HEK293 (cell line): Measurements from ENCODE around the gene ZNF518B.

Experiments
- CTCF ChIA-PET: fragments of 350-600 bp; formaldehyde crosslinking; extraction: SDS; loops from one replicate; lab custom pipeline; 2021; ENCODE audit warnings: antibody characterized with exemption; lab: Yijun Ruan, JAX
- POLR2A ChIA-PET: fragments of 300-600 bp; formaldehyde crosslinking; extraction: SDS; loops from one replicate; lab custom pipeline; 2020; ENCODE audit warnings: antibody characterized with exemption, inconsistent platforms; lab: Yijun Ruan, JAX
- H3K27ac ChIP-seq: fragments of 200-500 bp; sonication (Bioruptor generic); 2 replicates; pipeline ENCODE4 v1.5.1; 2014; ENCODE audit warnings: low read depth, low read length, control low read depth, inconsistent platforms; ENCODE audit errors: extremely low read depth
- H3K36me3 ChIP-seq, 2 experiments: fragments of 200-500 bp in 1 of 2; sonication (Bioruptor generic) in 1 of 2; 1 replicate in 1 of 2; 2 replicates in 1 of 2; pipeline ENCODE4 v1.5.1; 2014 to 2017; ENCODE audit warnings: inconsistent platforms in 2 of 2, low read length in 2 of 2; ENCODE audit not compliant: control insufficient read depth in 2 of 2, insufficient read depth in 1 of 2
- H3K4me1 ChIP-seq: fragments of 200-500 bp; sonication (Bioruptor generic); 2 replicates; pipeline ENCODE4 v1.5.1; 2014; ENCODE audit warnings: mild to moderate bottlenecking, low read length, inconsistent platforms; ENCODE audit not compliant: control insufficient read depth, insufficient read depth
- H3K4me3 ChIP-seq: 2 replicates; pipeline ENCODE4 v1.5.1; 2011; ENCODE audit warnings: low read depth, mild to moderate bottlenecking, control low read depth, low read length, moderate library complexity
- H3K9me3 ChIP-seq: fragments of 200-500 bp; sonication (Bioruptor generic); 2 replicates; pipeline ENCODE4 v1.5.1; 2014; ENCODE audit warnings: low read depth, low read length, inconsistent platforms; ENCODE audit not compliant: control insufficient read depth, insufficient read depth
- HOXC10 ChIP-seq: sonication (generic); formaldehyde crosslinking; IDR thresholded peaks from 2 replicates; pipeline ENCODE4 v1.8.1; 2023; ENCODE audit warnings: mild to moderate bottlenecking, missing genetic modification reagents
- OSR2 ChIP-seq: fragments of 450-650 bp; formaldehyde crosslinking; IDR thresholded peaks from 2 replicates; pipeline ENCODE4 v1.5.1; 2016; ENCODE audit warnings: missing biosample characterization, missing genetic modification characterization
- ZNF138 ChIP-seq: fragments of 450-650 bp; formaldehyde crosslinking; IDR thresholded peaks from 2 replicates; pipeline ENCODE4 v1.5.1; 2016; ENCODE audit warnings: missing biosample characterization, missing genetic modification characterization, borderline replicate concordance
- ZNF184 ChIP-seq: fragments of 450-650 bp; IDR thresholded peaks from 2 replicates; pipeline ENCODE4 v1.5.1; 2018; ENCODE audit warnings: missing biosample characterization, mild to moderate bottlenecking, missing genetic modification characterization
- ZNF24 ChIP-seq: fragments of 450-650 bp; formaldehyde crosslinking; IDR thresholded peaks from 2 replicates; pipeline ENCODE4 v1.5.1; 2016; ENCODE audit warnings: missing biosample characterization, missing genetic modification characterization
- ZNF302 ChIP-seq: fragments of 450-650 bp; formaldehyde crosslinking; IDR thresholded peaks from 2 replicates; pipeline ENCODE4 v1.5.1; 2016; ENCODE audit warnings: missing biosample characterization, missing genetic modification characterization, low read depth
- ZNF404 ChIP-seq: fragments of 450-650 bp; formaldehyde crosslinking; IDR thresholded peaks from 2 replicates; pipeline ENCODE4 v1.5.1; 2017; ENCODE audit warnings: missing biosample characterization, missing genetic modification characterization
- ZNF558 ChIP-seq: fragments of 450-650 bp; formaldehyde crosslinking; IDR thresholded peaks from 2 replicates; pipeline ENCODE4 v1.5.1; 2016; ENCODE audit warnings: missing biosample characterization, missing genetic modification characterization
- ZNF76 ChIP-seq: fragments of 450-650 bp; formaldehyde crosslinking; IDR thresholded peaks from 2 replicates; pipeline ENCODE4; 2016; ENCODE audit warnings: low read depth, missing biosample characterization, missing genetic modification characterization, borderline replicate concordance
- ZNF830 ChIP-seq: fragments of 450-650 bp; IDR thresholded peaks from 2 replicates; pipeline ENCODE4 v1.5.0; 2018; ENCODE audit warnings: missing biosample characterization, missing genetic modification characterization, low read depth, mild to moderate bottlenecking, moderate library complexity
- TF ChIP-seq, protein P1 (sequence below): fragments of 450-650 bp; formaldehyde crosslinking; IDR thresholded peaks from 2 replicates; pipeline ENCODE4 v1.5.1; 2016; ENCODE audit warnings: missing biosample characterization, missing genetic modification characterization
- TF ChIP-seq, protein P2 (sequence below): fragments of 450-650 bp; formaldehyde crosslinking; IDR thresholded peaks from 2 replicates; pipeline ENCODE4 v1.5.1; 2016; ENCODE audit warnings: missing biosample characterization, missing genetic modification characterization
- TF ChIP-seq, protein P3 (sequence below): fragments of 450-650 bp; formaldehyde crosslinking; IDR thresholded peaks from 2 replicates; pipeline ENCODE4 v1.5.1; 2016; ENCODE audit warnings: missing biosample characterization, missing genetic modification characterization, borderline replicate concordance
- TF ChIP-seq, protein P4 (sequence below): fragments of 450-650 bp; formaldehyde crosslinking; IDR thresholded peaks from 2 replicates; pipeline ENCODE4 v1.5.1; 2016; ENCODE audit warnings: missing biosample characterization, missing genetic modification characterization
- TF ChIP-seq, protein P5 (sequence below): fragments of 450-650 bp; formaldehyde crosslinking; IDR thresholded peaks from 2 replicates; pipeline ENCODE4; 2016; ENCODE audit warnings: missing biosample characterization, missing genetic modification characterization

ZNF518B gene

DNA sequence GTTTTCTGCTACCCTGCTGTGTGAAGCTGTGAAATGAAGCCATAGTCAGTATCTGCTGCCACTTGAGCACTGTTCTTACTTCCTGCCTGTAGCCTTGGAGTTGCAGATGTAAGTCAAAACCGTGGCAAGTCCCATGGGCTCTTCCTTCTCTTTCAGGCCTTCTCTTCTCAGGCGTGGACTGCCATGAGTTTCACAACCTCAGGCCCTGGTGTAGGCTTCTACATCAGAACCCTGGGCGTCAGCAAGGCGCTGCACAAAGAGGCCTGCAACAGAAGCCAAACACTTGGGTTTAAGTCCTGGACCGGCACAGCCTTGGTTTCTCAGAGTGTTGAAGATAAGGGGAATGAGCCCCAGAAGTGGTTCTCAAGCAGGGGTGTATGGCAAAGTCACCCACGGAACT is 2.5 kb downstream of the ZNF518B start:
- peaks cover 0 to 58% of the 10 kb centered on the region in 2 experiments; a peak in 1 of 3 replicates for H3K36me3 ChIP-seq
- H3K9me3 ChIP-seq = no peaks in the 10 kb centered on the region
- no peaks in the 10 kb centered on the region for H3K4me1 ChIP-seq
- no peak overlapping the region for H3K4me3 ChIP-seq
- H3K27ac ChIP-seq = no peak overlapping the region
- TF ChIP-seq, protein P1, sequence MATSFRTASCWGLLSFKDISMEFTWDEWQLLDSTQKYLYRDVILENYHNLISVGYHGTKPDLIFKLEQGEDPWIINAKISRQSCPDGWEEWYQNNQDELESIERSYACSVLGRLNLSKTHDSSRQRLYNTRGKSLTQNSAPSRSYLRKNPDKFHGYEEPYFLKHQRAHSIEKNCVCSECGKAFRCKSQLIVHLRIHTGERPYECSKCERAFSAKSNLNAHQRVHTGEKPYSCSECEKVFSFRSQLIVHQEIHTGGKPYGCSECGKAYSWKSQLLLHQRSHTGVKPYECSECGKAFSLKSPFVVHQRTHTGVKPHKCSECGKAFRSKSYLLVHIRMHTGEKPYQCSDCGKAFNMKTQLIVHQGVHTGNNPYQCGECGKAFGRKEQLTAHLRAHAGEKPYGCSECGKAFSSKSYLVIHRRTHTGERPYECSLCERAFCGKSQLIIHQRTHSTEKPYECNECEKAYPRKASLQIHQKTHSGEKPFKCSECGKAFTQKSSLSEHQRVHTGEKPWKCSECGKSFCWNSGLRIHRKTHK (tag by site-specific recombination) = no peak
- no peak for TF ChIP-seq HOXC10 (CRISPR knock-in tag)
- TF ChIP-seq ZNF404 (tag by site-specific recombination) = no peak
- TF ChIP-seq ZNF138 (tag by site-specific recombination) = no peak
- TF ChIP-seq ZNF24 = no peak
- TF ChIP-seq, protein P2, sequence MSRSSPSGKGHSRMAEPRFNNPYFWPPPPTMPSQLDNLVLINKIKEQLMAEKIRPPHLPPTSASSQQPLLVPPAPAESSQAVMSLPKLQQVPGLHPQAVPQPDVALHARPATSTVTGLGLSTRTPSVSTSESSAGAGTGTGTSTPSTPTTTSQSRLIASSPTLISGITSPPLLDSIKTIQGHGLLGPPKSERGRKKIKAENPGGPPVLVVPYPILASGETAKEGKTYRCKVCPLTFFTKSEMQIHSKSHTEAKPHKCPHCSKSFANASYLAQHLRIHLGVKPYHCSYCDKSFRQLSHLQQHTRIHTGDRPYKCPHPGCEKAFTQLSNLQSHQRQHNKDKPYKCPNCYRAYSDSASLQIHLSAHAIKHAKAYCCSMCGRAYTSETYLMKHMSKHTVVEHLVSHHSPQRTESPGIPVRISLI = no peak
- CTCF ChIA-PET = no interaction called here
- POLR2A ChIA-PET = no interaction called here

DNA sequence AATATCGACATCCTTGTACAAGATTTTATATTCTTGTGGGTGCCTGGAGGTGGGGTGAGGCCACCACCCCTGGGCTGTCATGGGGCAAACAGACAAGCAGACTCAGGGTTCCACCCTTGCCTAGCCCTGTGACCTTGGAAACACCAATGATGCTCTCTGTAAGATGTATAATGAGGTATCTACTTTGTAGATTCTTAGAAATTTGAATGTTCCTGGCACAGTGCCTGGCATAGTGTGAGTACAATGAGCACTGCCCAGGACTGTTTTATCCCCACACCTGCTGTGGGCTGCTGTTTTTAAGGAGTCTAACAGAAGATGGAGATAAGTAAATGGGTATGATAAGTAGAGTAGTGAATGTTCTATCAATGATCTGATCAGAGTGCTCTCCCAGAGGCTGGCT is 3.1 kb downstream of the ZNF518B start:
- no peaks in the 10 kb centered on the region for H3K4me1 ChIP-seq
- CTCF ChIA-PET = no interaction called here
- no peaks in the 10 kb centered on the region for H3K9me3 ChIP-seq
- H3K4me3 ChIP-seq = no peak overlapping the region
- H3K36me3 ChIP-seq = peaks cover 0 to 63% of the 10 kb centered on the region in 2 experiments; a peak in 1 of 3 replicates
- POLR2A ChIA-PET = no interaction called here
- TF ChIP-seq OSR2 = no peak
- TF ChIP-seq ZNF558 (tag by site-specific recombination) = no peak
- TF ChIP-seq ZNF184 = no peak
- TF ChIP-seq, protein P3, sequence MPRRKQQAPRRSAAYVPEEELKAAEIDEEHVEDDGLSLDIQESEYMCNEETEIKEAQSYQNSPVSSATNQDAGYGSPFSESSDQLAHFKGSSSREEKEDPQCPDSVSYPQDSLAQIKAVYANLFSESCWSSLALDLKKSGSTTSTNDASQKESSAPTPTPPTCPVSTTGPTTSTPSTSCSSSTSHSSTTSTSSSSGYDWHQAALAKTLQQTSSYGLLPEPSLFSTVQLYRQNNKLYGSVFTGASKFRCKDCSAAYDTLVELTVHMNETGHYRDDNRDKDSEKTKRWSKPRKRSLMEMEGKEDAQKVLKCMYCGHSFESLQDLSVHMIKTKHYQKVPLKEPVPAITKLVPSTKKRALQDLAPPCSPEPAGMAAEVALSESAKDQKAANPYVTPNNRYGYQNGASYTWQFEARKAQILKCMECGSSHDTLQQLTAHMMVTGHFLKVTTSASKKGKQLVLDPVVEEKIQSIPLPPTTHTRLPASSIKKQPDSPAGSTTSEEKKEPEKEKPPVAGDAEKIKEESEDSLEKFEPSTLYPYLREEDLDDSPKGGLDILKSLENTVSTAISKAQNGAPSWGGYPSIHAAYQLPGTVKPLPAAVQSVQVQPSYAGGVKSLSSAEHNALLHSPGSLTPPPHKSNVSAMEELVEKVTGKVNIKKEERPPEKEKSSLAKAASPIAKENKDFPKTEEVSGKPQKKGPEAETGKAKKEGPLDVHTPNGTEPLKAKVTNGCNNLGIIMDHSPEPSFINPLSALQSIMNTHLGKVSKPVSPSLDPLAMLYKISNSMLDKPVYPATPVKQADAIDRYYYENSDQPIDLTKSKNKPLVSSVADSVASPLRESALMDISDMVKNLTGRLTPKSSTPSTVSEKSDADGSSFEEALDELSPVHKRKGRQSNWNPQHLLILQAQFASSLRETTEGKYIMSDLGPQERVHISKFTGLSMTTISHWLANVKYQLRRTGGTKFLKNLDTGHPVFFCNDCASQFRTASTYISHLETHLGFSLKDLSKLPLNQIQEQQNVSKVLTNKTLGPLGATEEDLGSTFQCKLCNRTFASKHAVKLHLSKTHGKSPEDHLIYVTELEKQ (tag by site-specific recombination) = no peak
- no peak for TF ChIP-seq ZNF830
- no peak overlapping the region for H3K27ac ChIP-seq

DNA sequence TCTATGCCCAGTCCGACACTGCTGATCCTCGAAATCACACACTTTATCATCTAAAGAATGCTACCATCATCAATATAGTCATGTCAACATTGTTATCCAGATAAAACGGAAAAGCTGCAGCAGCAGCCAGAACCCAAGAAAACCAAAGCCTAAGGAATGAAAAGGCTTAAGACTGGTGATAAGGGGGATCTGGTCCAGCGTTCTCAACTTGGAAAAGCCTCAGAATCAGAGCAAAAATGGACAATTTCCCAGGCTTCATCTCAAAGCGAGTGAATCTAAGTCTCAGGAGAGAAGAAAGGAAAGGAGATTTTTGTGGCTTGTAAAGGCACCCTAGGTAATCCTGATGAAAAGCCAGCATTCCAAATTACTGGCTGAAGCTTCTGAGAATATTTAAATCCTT is 8.2 kb downstream of the ZNF518B start:
- Histone ChIP-seq H3K36me3 (peaks cover 7 to 97% of the 10 kb centered on the region in 2 experiments; a peak in 2 of 3 replicates), H3K27ac (no peak overlapping the region), H3K4me3 (no peak overlapping the region), H3K9me3 (no peaks in the 10 kb centered on the region), H3K4me1 (no peaks in the 10 kb centered on the region)
- ChIA-PET POLR2A (no interaction called here), CTCF (no interaction called here)
- TF ChIP-seq, protein P4, sequence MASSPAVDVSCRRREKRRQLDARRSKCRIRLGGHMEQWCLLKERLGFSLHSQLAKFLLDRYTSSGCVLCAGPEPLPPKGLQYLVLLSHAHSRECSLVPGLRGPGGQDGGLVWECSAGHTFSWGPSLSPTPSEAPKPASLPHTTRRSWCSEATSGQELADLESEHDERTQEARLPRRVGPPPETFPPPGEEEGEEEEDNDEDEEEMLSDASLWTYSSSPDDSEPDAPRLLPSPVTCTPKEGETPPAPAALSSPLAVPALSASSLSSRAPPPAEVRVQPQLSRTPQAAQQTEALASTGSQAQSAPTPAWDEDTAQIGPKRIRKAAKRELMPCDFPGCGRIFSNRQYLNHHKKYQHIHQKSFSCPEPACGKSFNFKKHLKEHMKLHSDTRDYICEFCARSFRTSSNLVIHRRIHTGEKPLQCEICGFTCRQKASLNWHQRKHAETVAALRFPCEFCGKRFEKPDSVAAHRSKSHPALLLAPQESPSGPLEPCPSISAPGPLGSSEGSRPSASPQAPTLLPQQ (tag by site-specific recombination) = no peak
- no peak for TF ChIP-seq ZNF302 (tag by site-specific recombination)
- no peak for TF ChIP-seq OSR2
- no peak for TF ChIP-seq ZNF76
- TF ChIP-seq, protein P5, sequence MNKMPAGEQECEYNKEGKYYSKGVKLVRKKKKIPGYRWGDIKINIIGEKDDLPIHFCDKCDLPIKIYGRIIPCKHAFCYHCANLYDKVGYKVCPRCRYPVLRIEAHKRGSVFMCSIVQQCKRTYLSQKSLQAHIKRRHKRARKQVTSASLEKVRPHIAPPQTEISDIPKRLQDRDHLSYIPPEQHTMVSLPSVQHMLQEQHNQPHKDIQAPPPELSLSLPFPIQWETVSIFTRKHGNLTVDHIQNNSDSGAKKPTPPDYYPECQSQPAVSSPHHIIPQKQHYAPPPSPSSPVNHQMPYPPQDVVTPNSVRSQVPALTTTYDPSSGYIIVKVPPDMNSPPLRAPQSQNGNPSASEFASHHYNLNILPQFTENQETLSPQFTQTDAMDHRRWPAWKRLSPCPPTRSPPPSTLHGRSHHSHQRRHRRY (tag by site-specific recombination) = no peak
